ENCODE results near the gene TTLL5. TPM values are rescaled to one million over a fixed set of nuclear protein-coding genes. Genes with fewer than 3 reads are reported as not detected.

The TTLL5 gene
- total RNA-seq, 1 experiment from 2014 or later, result 35.7 TPM

- no peak overlapping the region for H4K5ac ChIP-seq (ENCODE audit: insufficient read length, low read depth, low read length)
- Mint-ChIP-seq H3K36me3 (ENCODE audit: insufficient read depth in 1 of 3, low read depth in 3 of 3) (peaks cover 4 to 32% (median 29%) of the 10 kb centered on the region in 3 experiments; a peak in 6 of 7 replicates), H3K27me3 (ENCODE audit: low read depth) (no peaks in the 10 kb centered on the region), H3K9me3 (no peaks in the 10 kb centered on the region; a peak in 1 of 5 replicates), H3K4me3 (no peak overlapping the region), H3K27ac (no peak overlapping the region), H3K4me1 (peaks cover 15 to 19% of the 10 kb centered on the region in 2 experiments)
- H2BK15ac ChIP-seq (ENCODE audit: low read depth, low read length), result no peak overlapping the region
- H3K14ac ChIP-seq (ENCODE audit: insufficient read depth, low read length), result no peak overlapping the region
- no peak overlapping the region for H3K23ac ChIP-seq (ENCODE audit: insufficient read length, low read depth, low read length)
- H3K9ac ChIP-seq (ENCODE audit: extremely low read depth, insufficient read length, low read length), result no peak overlapping the region
- H3K27ac ChIP-seq (ENCODE audit: insufficient read length, low read depth, low read length), result no peak overlapping the region
- TF ChIP-seq CTCF (conservative IDR thresholded peaks at IDR 0.05), result no peak
- H4K20me1 ChIP-seq (ENCODE audit: control insufficient read depth, insufficient read depth, insufficient read length), result no peaks in the 10 kb centered on the region
- H3K18ac ChIP-seq (ENCODE audit: insufficient read length, low read depth, low read length), result no peak overlapping the region
- no peak overlapping the region for H2BK12ac ChIP-seq (ENCODE audit: insufficient read length, low read depth, low read length)
- H3K56ac ChIP-seq (ENCODE audit: insufficient read length, low read depth, low read length), result no peak overlapping the region
- H3K4me1 ChIP-seq (ENCODE audit: insufficient read depth, low read length), result no peaks in the 10 kb centered on the region
- WGBS (ENCODE audit: extremely low coverage, insufficient read length, low lambda C conversion rate), result no CpG with 5 or more reads among the region's 6 CpGs
- H2BK120ac ChIP-seq (ENCODE audit: low read depth, low read length, poor library complexity, severe bottlenecking), result no peak overlapping the region
- H3K27me3 ChIP-seq (ENCODE audit: insufficient read depth, low read length), result no peaks in the 10 kb centered on the region
- no peak overlapping the region for H2BK5ac ChIP-seq (ENCODE audit: insufficient read length, low read length)
- H3K23me2 ChIP-seq (ENCODE audit: insufficient read length, low read depth, low read length, poor library complexity, severe bottlenecking), result no peaks in the 10 kb centered on the region
- no peak overlapping the region for H2AFZ ChIP-seq (ENCODE audit: low read length)
- H2AK5ac ChIP-seq (ENCODE audit: insufficient read length, low read length), result no peak overlapping the region
- H2BK20ac ChIP-seq (ENCODE audit: low read depth, low read length, poor library complexity, severe bottlenecking), result no peak overlapping the region
- H3T11ph ChIP-seq (ENCODE audit: low read length), result no peak overlapping the region
- H3K9me3 ChIP-seq (ENCODE audit: control insufficient read depth, low read depth, low read length), result no peaks in the 10 kb centered on the region
- no peak overlapping the region for H4K91ac ChIP-seq (ENCODE audit: insufficient read length, low read depth, low read length)
- H3K4me2 ChIP-seq (ENCODE audit: insufficient read depth, insufficient read length, low read length), result no peak overlapping the region
- DNase-seq, result no peak
- H3K4ac ChIP-seq (ENCODE audit: low read depth, low read length), result no peak overlapping the region
- H3K79me2 ChIP-seq (ENCODE audit: insufficient read depth, low read length), result no peaks in the 10 kb centered on the region
- no peak overlapping the region for H4K8ac ChIP-seq (replicated peaks; ENCODE audit: insufficient read length, low read depth, low read length)
- H3K79me1 ChIP-seq (ENCODE audit: insufficient read depth, low read depth, low read length, poor library complexity, severe bottlenecking), result no peaks in the 10 kb centered on the region
Observed at GRCh38 chr14:75871181-75871880, 210.3 kb downstream of the TTLL5 start.
